GM21619 (cell line): ENCODE results near the gene KHSRP.

ENCODE experiments used
- ATAC-seq: cut with Tn5 transposase; IDR thresholded peaks from one replicate; pipeline ENCODE4 v1.9.1; 2021; ENCODE audit not compliant: unreplicated experiment

Gene KHSRP

GRCh38 chr19:6393983-6394412 lies 30.6 kb downstream of the KHSRP start:
- ATAC-seq, result no peak

GRCh38 chr19:6393074-6393982 lies 31.3 kb downstream of the KHSRP start, which contains the start of gene GTF2F1:
TSS of gene GTF2F1 (minus strand) at chr19:6393164. CDS start at chr19:6392995, 169 bp downstream.
- ATAC-seq, result peak; percentile 79

GRCh38 chr19:6392221-6393073 lies 32.2 kb downstream of the KHSRP start:
- no peak for ATAC-seq

GRCh38 chr19:6387372-6387771 lies 37.2 kb downstream of the KHSRP start:
- no peak for ATAC-seq

DNA sequence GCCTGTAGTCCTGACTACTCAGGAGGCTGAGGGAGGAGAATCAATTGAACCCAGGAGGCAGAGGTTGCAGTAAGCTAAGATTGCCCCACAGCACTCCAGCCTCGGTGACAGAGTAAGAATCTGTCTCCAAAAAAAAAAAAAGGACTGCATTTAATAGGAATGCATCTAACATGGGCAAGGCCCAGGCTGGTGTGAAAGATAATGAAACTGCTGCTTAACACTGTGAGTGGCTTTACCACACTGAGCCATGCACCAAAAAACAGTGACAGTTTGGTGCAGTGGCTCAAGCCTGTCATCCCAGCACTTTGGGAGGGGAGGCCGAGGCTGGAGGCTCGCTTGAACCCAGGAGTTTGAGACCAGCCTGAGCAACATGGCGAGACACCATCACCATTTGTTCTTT lies 40.2 kb downstream of the KHSRP start:
- ATAC-seq, result no peak

GRCh38 chr19:6383188-6383587 lies 41.4 kb downstream of the KHSRP start:
- ATAC-seq, result no peak

GRCh38 chr19:6381030-6381750 lies 43.4 kb downstream of the KHSRP start:
- no peak for ATAC-seq

- ATAC-seq, result no peak
Measured at GRCh38 chr19:6379744-6380143, 44.9 kb downstream of the KHSRP start.

- no peak for ATAC-seq
Measured at GRCh38 chr19:6378486-6378885, 46.1 kb downstream of the KHSRP start.

DNA sequence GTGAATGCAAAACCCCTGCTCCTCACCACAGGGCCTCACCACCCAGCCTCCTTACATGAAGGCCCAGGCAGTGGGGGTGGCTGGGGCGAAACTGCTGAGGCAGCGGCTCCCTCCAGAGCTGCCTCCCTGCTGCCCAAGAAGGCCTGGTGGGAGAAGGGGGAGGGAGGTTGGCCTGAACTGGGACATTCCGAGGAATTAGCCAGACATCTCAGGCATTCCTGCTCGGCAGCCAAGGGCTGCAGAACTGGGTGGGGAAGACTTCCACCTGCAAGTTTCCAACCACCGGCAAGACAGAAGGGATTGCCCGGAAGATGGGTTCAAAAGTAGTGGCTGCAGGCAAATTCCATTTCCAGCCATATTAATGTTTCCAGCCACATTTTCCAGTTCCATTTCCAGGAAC lies 46.6 kb downstream of the KHSRP start:
- ATAC-seq, result no peak

DNA sequence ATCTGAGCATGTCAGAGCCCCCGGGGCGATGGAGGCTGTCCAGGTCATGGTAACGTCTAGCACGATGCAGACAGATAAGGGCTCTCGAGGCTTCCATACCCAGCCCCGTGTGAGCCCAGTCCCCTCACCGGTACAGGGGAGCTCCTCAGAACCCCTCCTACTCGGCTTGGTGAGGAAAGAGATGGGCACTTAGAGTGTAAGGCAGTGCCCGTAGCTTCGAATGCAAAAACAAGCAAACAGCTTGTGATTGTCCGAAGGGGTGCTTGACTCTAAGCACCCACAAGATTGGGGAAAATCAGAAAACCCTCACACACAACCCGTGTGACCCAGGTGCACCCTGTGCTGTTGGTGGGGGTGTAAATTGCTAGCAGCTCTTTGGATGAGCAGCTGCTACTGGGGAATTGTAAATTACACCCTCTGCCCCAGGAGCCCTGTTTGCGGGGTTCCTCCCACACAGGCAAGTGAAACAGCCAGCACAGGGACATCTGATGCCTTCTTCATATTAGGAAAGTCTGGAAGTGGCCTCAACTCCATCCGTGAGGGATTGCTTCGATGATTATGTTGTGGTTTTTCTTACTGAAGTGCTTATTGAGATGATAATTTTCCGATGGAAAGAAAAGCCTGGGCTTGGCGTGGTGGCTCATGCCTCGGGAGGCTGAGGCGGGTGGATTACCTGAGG lies 48.0 kb downstream of the KHSRP start:
- ATAC-seq, result no peak

GRCh38 chr19:6375411-6376010 lies 49.1 kb downstream of the KHSRP start, which contains the start of gene PSPN:
TSS of gene PSPN (minus strand) at chr19:6375933. CDS start at chr19:6375849, 84 bp downstream.
- ATAC-seq, result no peak

- no peak for ATAC-seq
Measured at GRCh38 chr19:6374711-6375410, 49.8 kb downstream of the KHSRP start.

- no peak for ATAC-seq
Measured at GRCh38 chr19:6374161-6374709, 50.4 kb downstream of the KHSRP start.

DNA sequence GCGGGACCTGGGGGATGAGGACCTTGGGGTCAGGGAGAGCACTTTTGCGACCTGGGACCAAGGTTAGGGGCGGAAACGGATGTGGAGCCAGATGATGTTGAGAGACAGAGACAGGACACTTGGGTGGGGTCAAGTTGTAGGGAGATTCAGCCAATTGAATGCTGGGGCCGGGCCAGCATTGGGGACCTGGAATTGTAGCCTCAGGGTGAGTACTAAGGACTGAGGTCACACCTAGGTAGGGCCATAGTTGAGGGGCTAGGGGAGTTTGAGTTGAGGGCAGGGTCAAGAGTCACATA lies 50.9 kb downstream of the KHSRP start:
- ATAC-seq, result no peak

GRCh38 chr19:6373096-6373812 lies 51.4 kb downstream of the KHSRP start:
- ATAC-seq, result peak; percentile 43

DNA sequence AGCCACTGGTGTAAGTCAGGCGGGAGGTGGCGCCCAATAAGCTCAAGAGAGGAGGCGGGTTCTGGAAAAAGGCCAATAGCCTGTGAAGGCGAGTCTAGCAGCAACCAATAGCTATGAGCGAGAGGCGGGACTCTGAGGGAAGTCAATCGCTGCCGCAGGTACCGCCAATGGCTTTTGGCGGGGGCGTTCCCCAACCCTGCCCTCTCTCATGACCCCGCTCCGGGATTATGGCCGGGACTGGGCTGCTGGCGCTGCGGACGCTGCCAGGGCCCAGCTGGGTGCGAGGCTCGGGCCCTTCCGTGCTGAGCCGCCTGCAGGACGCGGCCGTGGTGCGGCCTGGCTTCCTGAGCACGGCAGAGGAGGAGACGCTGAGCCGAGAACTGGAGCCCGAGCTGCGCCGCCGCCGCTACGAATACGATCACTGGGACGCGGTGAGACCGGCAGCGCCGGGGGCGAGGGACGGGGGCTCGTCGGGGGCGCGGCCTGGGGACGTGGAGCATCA lies 52.0 kb downstream of the KHSRP start, which contains the start of gene ALKBH7:
ALKBH7 (plus strand) TSS at position 201 of the 502 bp plus-strand sequence; CDS start at position 228, 27 bp downstream.
- ATAC-seq, result peak; percentile 71

GRCh38 chr19:6364353-6364752 lies 60.3 kb downstream of the KHSRP start:
- ATAC-seq, result no peak
